ENCODE results near the gene DGKE.

The DGKE gene

DNA sequence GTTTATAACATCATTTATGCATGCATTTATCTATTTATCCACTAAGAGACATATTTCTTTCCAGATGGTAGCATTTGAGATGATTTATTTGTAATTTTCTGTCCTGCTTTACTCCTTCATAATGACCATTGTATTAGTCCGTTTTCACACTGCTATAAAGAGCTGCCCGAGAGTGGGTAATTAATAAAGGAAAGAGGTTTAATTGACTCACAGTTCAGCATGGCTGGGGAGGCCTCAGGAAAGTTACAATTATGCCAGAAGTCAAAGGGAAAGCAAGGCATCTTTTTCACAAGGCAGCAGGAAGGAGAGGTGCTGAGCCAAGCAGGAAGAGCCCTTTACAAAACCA is 51.3 kb downstream of the DGKE start:
- DNase-seq (ENCODE audit: low spot score): no peak
- no peak overlapping the region for H3K27ac ChIP-seq
- TF ChIP-seq, protein P1, sequence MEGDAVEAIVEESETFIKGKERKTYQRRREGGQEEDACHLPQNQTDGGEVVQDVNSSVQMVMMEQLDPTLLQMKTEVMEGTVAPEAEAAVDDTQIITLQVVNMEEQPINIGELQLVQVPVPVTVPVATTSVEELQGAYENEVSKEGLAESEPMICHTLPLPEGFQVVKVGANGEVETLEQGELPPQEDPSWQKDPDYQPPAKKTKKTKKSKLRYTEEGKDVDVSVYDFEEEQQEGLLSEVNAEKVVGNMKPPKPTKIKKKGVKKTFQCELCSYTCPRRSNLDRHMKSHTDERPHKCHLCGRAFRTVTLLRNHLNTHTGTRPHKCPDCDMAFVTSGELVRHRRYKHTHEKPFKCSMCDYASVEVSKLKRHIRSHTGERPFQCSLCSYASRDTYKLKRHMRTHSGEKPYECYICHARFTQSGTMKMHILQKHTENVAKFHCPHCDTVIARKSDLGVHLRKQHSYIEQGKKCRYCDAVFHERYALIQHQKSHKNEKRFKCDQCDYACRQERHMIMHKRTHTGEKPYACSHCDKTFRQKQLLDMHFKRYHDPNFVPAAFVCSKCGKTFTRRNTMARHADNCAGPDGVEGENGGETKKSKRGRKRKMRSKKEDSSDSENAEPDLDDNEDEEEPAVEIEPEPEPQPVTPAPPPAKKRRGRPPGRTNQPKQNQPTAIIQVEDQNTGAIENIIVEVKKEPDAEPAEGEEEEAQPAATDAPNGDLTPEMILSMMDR (IDR thresholded peaks at IDR 0.05): no peak

DNA sequence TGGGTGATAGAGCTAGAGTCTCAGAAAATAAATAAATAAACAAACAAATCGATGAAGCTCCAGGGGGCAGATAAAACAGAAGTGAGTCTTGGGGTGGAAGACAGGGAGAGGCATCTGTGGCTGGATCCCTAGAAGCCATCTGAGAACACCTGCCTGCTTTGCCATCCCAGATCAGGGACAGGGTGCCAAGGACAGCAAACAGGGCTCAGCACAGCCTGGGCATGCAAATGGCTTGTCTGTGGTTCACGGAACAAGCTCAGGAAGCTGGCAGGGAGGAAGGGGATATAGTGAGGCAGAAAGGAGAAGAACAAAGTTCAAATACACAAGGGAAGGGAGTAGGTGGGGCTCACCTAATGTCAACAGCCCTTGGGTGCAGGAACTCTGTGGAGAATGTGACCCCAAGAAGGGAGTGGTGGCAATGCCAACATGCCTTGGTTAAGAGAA is 52.4 kb downstream of the DGKE start:
- Histone ChIP-seq H3K27ac (no peak overlapping the region), H3K4me3 (no peak overlapping the region)
- TF ChIP-seq, protein P1 (IDR thresholded peaks at IDR 0.05): no peak
- no peak for DNase-seq (ENCODE audit: low spot score)

More for the DNA sequence above, 51.3 kb downstream of the DGKE start:
- H3K4me3 ChIP-seq: no peak overlapping the region

- no peak for DNase-seq (ENCODE audit: low spot score)
- no peak overlapping the region for H3K27ac ChIP-seq
- TF ChIP-seq, protein P1 (IDR thresholded peaks at IDR 0.05): no peak
- no peak overlapping the region for H3K4me3 ChIP-seq
Observed at GRCh38 chr17:56887105-56887504, 53.2 kb downstream of the DGKE start.

DNA sequence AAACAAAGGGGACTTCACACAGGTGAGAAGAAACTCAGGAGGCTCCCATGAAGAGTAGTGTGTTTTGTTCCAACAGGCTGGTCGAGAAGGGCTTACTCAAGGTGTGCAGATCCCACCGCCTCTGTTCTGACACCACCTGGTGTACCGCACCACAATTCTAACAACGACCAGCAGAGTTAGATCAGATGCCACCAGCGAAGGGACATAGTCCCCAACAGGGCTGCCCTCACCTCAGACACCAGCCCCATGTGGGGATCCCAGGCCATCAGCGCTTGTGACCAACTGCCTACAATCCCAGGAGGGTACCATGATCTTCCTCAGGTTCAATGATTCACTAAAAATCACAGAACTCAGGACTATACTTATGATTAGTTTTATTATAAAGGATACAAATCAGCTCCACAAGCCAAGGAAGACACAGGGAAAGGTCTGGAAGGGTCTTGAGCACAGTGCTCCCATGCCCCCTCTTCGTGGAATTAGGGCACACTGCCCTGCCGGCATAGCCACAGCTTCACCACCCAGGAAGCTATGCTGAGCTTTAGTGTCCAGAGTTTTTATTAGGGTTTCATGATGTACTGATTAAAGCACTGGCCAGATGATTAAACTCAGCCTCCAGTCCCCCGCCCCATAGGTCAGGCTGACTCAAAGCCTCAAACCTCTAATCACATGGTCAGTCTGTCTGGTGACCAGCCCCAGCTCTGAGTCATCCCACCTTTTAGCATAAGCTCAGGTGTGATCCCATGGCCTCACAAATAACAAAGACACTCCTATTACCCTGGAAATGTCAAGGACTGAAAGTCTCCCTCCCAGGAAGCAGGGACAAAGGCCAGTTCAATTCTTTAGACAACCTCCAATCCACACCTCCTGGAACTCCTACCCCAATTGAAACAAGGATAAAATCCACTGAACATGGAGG is 53.9 kb downstream of the DGKE start:
- no peak for DNase-seq (ENCODE audit: low spot score)
- TF ChIP-seq, protein P1 (IDR thresholded peaks at IDR 0.05): no peak
- Histone ChIP-seq H3K27ac (no peak overlapping the region), H3K4me3 (no peak overlapping the region)

GRCh38 chr17:56890390-56890789 is 56.4 kb downstream of the DGKE start:
- no peak overlapping the region for H3K4me3 ChIP-seq
- no peak overlapping the region for H3K27ac ChIP-seq
- TF ChIP-seq, protein P1 (IDR thresholded peaks at IDR 0.05): no peak
- no peak for DNase-seq (ENCODE audit: low spot score)

GRCh38 chr17:56890906-56891674 is 57.1 kb downstream of the DGKE start:
- TF ChIP-seq, protein P1 (IDR thresholded peaks at IDR 0.05): no peak
- no peak overlapping the region for H3K27ac ChIP-seq
- no peak overlapping the region for H3K4me3 ChIP-seq
- no peak for DNase-seq (ENCODE audit: low spot score)
